IMR-90 (cell line): ENCODE data around the gene TXNDC5.

Experiments
- BHLHE40 ChIP-seq: fragments of 150-350 bp; IDR thresholded peaks from 2 replicates; pipeline ENCODE4 v1.6.1; 2016; ENCODE audit warnings: mild to moderate bottlenecking, low read depth, low read length
- CEBPB ChIP-seq: IDR thresholded peaks from 2 replicates; pipeline ENCODE4 v1.6.1; 2012; ENCODE audit warnings: low read depth, low read length, improper control_type of control experiment
- MAFK ChIP-seq: IDR thresholded peaks from 2 replicates; pipeline ENCODE4 v1.6.1; 2012; ENCODE audit warnings: low read depth, low read length, improper control_type of control experiment
- MAZ ChIP-seq: IDR thresholded peaks from 2 replicates; pipeline ENCODE4 v1.6.1; 2012; ENCODE audit warnings: low read depth, mild to moderate bottlenecking, low read length, improper control_type of control experiment, moderate library complexity, borderline replicate concordance
- MXI1 ChIP-seq: IDR thresholded peaks from 2 replicates; pipeline ENCODE4 v1.6.1; 2012; ENCODE audit warnings: low read depth, mild to moderate bottlenecking, low read length, moderate library complexity, borderline replicate concordance
- NFE2L2 ChIP-seq: fragments of 150-350 bp; IDR thresholded peaks from 2 replicates; pipeline ENCODE4 v1.6.1; 2016; ENCODE audit warnings: low read depth, mild to moderate bottlenecking, low read length
- POLR2A ChIP-seq: IDR thresholded peaks from 2 replicates; pipeline ENCODE4 v1.6.1; 2012; ENCODE audit warnings: mild to moderate bottlenecking, low read depth, low read length
- RAD21 ChIP-seq: IDR thresholded peaks from 2 replicates; pipeline ENCODE4 v1.6.1; 2012; ENCODE audit warnings: low read length, improper control_type of control experiment
- RCOR1 ChIP-seq: IDR thresholded peaks from 2 replicates; pipeline ENCODE4 v1.6.1; 2012; ENCODE audit warnings: mild to moderate bottlenecking, low read length, improper control_type of control experiment; ENCODE audit not compliant: insufficient replicate concordance
- RFX5 ChIP-seq: IDR thresholded peaks from 2 replicates; pipeline ENCODE4 v1.8.0; 2012; ENCODE audit warnings: low read depth, mild to moderate bottlenecking, low read length, moderate library complexity
- SMC3 ChIP-seq: fragments of 150-350 bp; IDR thresholded peaks from 2 replicates; pipeline ENCODE4 v1.6.1; 2016; ENCODE audit warnings: low read depth, mild to moderate bottlenecking, antibody characterized with exemption, low read length, moderate library complexity
- TF ChIP-seq, protein P1 (sequence below): conservative IDR thresholded peaks from 2 replicates; pipeline ENCODE4 v1.5.1; 2012; ENCODE audit warnings: mild to moderate bottlenecking, low read depth, low read length, improper control_type of control experiment
- TF ChIP-seq, protein P2 (sequence below): fragments of 150-350 bp; IDR thresholded peaks from 2 replicates; pipeline ENCODE4 v1.6.1; 2017; ENCODE audit warnings: mild to moderate bottlenecking, antibody characterized with exemption, low read length, low read depth
- TF ChIP-seq, protein P3 (sequence below): fragments of 150-350 bp; IDR thresholded peaks from 2 replicates; pipeline ENCODE4 v1.6.1; 2016; ENCODE audit warnings: low read depth, mild to moderate bottlenecking, low read length, moderate library complexity, borderline replicate concordance

DNA sequence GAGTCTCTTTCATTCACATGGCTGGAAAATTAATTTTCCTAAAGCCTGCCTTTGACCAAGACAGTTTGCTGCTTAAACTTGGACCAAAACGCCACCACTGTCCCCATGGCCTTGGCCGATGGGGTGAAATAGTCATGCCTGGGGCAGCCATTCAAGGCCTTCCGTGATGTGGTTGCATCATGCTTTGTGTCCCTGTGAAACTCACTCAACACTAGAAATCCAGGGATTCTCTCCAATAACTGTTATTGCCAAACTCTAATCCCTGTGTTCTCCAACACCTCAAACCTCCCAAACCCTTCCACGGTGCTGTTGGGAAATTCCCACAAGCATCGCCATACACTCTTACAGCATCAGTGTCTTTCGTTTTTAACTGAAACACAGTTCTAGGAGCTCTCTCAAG, 1.4 kb upstream of the TXNDC5 start:
- TF ChIP-seq, protein P1, sequence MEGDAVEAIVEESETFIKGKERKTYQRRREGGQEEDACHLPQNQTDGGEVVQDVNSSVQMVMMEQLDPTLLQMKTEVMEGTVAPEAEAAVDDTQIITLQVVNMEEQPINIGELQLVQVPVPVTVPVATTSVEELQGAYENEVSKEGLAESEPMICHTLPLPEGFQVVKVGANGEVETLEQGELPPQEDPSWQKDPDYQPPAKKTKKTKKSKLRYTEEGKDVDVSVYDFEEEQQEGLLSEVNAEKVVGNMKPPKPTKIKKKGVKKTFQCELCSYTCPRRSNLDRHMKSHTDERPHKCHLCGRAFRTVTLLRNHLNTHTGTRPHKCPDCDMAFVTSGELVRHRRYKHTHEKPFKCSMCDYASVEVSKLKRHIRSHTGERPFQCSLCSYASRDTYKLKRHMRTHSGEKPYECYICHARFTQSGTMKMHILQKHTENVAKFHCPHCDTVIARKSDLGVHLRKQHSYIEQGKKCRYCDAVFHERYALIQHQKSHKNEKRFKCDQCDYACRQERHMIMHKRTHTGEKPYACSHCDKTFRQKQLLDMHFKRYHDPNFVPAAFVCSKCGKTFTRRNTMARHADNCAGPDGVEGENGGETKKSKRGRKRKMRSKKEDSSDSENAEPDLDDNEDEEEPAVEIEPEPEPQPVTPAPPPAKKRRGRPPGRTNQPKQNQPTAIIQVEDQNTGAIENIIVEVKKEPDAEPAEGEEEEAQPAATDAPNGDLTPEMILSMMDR = no peak
- TF ChIP-seq BHLHE40 = no peak
- TF ChIP-seq POLR2A = no peak
- no peak for TF ChIP-seq MAFK
- TF ChIP-seq RCOR1 = no peak
- TF ChIP-seq, protein P2, sequence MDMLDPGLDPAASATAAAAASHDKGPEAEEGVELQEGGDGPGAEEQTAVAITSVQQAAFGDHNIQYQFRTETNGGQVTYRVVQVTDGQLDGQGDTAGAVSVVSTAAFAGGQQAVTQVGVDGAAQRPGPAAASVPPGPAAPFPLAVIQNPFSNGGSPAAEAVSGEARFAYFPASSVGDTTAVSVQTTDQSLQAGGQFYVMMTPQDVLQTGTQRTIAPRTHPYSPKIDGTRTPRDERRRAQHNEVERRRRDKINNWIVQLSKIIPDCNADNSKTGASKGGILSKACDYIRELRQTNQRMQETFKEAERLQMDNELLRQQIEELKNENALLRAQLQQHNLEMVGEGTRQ = no peak
- TF ChIP-seq, protein P3, sequence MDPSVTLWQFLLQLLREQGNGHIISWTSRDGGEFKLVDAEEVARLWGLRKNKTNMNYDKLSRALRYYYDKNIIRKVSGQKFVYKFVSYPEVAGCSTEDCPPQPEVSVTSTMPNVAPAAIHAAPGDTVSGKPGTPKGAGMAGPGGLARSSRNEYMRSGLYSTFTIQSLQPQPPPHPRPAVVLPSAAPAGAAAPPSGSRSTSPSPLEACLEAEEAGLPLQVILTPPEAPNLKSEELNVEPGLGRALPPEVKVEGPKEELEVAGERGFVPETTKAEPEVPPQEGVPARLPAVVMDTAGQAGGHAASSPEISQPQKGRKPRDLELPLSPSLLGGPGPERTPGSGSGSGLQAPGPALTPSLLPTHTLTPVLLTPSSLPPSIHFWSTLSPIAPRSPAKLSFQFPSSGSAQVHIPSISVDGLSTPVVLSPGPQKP = no peak
- no peak for TF ChIP-seq RFX5
- no peak for TF ChIP-seq SMC3
- TF ChIP-seq RAD21 = no peak
- no peak for TF ChIP-seq CEBPB
- TF ChIP-seq MXI1 = no peak
- TF ChIP-seq MAZ = no peak
- no peak for TF ChIP-seq NFE2L2
